ACHN (cell line): ENCODE data around the gene QKI.
A peak's percentile ranks its signal among the peaks of the same experiment; 100 is the strongest.

ENCODE experiments used
- DNase-seq: peaks from one replicate; pipeline ENCODE4 v3.0.0-alpha.2; 2015
- in situ Hi-C: cut with HindIII; loops from 2 replicates; pipeline ENCODE4 v1.10.0; 2017; ENCODE audit warnings: low sequenced_read_pairs, low pct_ligation_motif_present, low pct_unique_long_range_greater_than_20kb

Gene QKI

DNA sequence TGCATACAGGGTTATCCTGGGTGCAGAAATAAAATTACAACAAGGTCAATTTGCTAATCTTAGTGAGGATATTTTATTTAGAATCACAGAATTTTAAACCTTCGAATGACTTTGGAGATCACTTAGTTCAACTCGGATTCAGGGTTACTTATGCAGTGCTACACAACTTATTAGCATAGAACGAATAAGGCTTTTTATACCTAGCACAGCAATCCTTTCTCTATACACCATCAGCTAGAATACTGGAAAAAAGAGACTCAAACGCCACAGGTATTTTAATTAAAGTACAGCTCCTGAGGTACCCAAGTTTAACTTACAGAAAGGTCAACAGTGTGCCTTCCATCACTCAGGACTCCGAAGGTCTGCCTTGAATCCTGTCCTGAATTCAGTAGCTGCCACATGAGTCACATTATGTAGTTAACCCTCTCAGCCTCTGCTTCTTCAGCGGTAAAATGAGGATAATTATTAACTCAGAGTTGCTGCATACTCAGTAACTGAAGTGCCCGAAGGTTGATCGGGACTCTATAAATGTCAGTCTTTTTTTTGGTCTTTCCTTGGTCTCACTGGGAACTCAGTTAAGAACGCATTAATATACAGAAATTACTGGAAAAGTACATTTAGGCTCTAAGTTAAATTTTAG is 6.0 kb upstream of the QKI start:
- in situ Hi-C loops, result no loop called here
- DNase-seq, result peak; percentile 89

DNA sequence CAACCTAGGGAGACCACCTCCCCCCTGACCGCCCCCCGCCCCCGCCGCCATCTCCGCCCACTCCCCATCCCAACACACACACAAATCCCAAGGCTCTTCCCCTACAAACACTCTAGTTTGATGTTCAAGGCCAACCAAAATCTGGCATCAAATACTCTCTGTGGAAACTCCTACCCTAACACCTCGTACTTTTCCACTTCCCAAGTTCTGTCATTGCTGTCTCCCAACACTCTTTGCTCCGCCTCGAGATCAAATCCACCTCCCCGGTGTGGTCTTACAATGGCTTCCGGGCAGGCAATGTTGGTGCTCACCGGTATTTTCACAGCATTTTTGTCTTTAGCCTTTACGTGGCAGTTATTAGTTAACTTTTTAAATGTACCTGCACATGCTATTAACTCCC is 4.8 kb upstream of the QKI start:
- DNase-seq, result no peak
- in situ Hi-C loops, result no loop called here

DNA sequence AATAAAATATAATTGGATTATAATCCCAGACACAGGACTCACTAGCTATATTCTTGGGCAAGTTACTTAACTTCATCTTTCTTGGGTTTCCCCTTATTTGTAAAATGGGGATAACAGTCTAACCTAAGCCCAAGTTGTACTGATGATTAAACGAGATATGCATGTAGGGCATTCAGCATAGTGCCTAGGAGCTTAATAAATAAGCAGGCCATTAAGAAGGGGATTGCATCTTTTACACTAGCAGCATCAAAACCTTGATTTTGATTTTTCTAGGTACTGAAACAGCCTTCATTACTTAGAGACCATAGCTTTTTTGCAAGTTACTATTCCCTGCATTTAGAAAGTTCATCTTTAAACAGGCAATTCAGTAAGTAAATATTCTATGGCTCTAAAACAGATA is 2.2 kb upstream of the QKI start:
- no peak for DNase-seq

DNA sequence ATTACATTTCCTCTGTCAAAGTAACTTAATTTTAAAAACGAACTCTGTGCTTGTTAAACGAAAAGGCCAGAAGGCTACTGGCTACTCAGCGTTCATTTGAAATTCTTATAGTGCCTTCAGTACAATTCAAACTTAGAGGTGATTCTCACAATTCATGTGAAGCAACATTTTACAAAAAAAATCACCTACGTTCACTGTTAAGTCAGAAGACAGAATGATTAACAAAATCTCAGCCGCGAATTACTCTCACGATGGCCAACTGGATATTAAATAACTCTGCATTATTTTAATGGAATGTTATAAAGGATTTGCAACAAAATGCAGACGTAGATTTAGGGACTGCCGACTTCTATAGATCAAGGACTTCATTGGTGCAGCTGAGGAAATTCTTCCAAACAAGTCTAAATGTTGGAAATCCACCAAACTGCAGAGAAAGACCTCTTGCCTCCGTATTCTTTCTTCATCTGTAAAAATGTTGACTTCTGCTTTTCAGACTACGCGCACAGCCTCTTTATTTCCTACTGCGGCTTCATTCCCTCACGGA is 1.6 kb upstream of the QKI start:
- in situ Hi-C loops, result no loop called here
- DNase-seq, result no peak

More for the DNA sequence above, 2.2 kb upstream of the QKI start:
- in situ Hi-C loops, result no loop called here

DNA sequence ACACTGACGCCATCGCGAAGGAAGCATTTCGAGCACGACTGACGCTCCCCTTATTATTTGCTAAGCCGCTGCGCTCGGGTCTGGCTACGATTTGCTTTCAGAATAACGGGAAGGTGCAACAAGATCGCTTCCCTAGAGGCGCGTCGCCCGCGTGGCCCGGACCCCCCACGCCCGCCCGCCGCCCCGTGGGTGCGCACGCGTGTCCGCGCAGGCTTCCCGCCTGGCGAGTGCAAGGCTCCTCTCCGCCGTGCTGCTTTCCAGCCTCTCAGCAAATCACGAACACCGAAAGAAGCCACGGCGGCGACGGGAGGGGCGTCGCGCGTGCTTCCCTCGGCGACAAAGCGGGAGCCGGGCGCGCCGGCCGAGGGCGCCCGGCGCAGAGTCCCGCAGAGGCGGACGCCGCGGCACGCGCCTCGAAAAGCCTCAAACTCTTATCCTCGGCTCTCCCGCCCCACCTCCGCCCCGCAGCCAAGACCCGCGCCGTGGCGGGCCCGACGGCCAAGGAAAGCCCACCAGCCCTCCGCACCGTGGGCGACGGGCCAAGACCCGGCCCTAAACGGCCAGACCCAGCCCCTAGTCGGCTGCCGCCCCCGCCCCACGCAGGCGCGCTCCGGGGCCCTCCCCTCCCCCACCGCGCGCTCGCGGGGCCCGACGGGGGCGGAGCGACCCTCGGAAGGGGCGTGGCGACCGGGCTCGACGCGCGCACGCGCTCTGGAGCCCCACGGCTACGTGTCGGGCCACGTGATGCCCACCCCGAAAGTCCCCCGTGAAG is 987 bp upstream of the QKI start:
- DNase-seq, result peak; percentile 81
- in situ Hi-C loops, result no loop called here

DNA sequence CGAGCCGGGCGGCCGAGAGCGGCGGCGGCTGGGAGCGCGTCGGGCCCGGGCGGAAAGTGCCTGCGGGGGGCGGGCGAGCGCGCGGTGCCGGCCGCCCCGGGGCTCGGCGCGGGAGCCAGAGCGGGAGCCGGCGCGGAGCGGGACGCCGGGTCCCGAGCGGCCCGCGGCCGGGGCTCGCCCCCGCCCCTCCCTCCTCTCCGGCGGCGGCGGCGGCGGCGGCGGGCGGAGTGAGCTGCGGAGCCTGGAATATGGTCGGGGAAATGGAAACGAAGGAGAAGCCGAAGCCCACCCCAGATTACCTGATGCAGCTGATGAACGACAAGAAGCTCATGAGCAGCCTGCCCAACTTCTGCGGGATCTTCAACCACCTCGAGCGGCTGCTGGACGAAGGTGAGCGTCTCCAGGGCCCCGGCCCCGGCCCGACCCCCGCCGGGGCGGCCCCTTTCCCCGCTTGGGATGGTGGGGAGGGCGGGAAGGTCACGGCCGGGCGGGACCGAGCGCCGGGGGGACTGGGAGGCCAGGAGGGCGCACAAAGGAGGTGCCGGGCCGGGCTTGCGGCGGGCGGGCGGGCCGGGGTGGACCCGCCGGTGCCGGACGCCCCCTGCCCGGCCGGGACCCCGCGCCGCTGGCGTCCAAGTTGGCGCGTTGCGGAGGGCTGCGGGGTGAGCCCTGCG is 565 bp downstream of the QKI start:
- in situ Hi-C loops, result no loop called here
- DNase-seq, result peak; percentile 32

DNA sequence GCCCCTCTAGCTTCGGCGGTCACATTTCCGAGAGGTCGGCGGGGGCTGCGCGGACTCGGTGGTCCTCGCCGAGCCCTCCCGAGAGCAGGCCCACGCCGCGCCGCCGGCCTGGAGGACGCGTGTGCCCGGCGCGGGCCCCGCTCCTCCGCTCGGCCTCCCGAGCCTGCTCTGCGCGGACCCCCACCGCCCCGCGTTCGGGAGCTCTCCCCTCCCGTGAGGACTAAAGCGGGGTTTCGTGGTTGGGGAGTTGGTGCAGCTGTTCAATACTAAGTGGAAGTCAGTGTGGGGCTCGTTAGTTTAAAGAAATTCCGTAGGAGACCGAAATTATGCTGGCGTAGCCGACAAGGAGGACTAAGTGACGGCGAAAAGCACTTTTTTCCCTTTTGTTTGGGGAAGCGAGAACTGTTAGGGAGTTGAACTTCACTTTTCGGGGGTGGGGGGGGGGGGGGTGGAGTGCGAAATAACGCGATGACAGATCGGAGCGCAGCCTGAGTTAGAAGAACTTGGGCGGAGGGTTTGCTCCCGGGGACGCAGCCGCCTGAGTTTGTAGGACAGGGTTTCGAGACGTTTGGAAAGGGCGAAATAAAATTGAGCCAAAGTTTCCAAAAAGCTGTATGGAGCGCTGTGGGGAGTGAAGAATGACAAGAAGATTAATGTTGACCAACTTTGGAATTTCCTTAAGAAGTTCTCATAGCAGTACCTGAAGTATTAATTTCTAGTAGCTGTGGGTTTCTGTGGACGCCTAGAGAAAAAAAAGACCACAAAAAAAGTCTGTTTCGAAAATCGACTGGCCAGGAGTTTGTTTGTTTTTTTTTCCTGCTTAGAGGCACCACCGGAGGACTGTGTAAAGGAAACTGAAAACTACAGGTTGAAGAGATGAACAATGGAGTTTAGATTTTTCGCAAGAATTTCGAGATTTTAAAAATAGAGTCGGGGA is 1.4 kb downstream of the QKI start:
- peak; percentile 57 for DNase-seq
- in situ Hi-C loops, result no loop called here

DNA sequence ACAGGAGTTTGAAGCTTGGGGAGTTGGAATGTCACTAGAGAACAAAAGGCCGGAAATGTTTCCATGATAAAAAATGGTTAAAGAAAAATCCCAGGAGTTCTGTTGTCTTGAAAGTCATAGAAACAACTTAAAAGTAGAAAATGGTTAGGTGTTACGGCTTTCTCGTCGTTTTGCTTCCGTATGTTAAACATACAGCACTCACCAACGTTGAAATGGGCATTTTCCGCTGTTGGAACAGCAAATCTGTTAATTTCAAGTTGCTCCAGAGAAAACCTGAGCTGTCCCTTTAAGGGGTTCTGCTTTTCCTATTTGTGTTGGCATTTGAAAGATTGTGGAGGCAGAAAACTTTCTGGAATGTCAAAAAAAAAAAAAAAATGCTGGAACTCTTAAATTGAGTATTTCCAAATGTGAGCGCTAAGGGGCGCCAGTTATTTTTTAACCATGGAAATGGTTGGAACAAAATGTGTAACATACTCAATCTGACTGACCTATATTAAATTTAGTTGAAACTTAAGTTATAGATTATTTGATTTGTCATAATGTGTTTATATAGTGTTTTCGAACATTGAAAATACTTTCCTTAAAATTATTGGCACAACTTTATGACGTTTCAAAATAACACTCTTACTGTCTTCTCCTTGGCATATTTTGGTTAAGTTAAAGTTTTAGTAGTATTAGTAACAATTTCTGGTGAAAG is 2.2 kb downstream of the QKI start:
- in situ Hi-C loops, result no loop called here
- DNase-seq, result peak; percentile 85

DNA sequence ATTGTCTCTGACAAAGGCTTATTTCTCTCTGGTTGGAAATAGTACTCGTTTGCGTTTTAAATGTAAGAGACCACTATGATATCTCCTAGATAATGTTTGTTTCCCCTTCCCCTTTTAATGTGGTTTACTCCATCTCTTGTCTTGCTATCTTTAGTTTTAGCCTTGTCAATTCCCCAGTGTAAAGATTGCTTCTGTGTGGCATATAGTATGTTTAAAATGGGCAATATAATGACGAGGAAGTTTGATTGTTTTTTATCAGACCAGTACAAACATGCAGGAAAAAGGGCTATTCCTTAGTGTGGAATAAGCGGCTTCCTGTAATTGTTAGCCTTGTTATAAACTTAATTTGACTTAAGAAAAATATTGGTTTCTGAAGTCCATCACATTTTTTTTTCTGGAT is 3.1 kb downstream of the QKI start:
- in situ Hi-C loops, result no loop called here
- DNase-seq, result no peak

DNA sequence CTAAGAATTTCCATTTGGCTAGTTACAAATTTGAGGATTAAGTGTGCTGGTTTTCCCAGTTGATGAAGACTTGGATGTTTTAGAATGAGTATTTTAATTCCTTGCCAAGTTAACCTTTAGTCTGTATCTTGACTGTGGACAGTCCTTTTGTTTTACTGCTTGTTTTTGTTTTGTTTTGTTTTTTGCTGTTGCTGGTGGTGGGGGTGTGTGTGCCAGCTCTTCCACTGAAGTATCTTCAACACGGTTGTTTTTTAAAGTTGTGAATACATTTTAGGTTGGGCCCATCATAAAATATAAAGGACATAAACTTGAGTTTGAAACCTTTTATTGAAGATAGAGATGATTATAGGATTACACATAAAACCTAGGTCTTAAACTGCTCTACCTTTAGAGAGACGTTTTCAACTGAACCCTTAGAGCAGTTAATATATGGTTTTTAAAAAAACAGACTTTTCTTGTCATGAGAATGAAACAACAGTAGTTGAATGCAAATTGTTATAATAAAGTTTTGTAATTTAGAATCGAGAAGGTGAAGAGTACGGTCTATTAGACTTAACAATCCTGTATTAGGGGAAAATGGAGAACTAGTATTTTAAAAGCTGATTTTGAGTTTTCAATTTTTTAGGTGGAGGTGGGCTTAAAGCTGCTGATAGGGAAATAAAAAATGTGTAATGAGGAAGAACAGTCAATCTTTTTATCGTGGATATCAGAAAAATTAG is 4.0 kb downstream of the QKI start:
- in situ Hi-C loops, result no loop called here

DNA sequence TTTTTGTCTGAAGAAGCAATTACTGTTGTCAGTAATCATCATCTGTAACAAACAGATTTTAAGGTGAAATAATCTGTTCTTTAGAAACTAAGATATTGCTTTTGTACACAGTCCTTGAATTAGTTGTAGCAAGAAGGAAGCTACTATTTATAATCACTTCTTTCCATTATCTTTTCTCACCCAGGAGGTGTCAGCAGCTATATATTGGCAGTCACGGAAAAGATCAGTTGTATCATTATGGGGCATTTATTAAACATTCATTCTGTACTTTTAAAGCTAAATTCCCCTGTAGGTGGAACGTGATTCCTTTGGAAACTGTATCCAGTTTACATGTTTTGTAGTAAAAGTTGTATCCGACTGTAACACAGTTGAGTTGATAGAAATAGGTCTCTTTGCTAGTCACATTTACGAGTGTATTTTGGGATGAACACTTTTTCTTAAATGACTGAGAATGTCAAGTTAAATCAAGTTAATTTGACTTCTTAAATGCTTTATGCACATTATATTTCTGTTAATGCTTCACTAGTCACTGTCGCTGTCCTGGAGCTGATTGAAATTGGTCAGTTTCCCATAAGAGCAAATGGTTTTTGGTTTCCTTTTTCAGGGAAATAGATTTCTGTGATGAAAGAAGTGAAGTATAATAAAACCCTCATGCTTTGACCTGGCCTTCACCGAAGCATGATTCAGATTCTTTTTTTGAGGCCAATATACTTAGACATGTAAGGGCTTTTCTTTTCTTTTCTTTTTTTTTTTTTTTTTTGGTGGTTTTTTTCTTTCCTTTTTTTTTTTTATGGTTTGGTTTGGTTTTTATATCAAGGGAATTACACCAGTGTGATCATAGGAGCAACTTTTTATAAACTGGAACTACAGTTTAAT is 5.1 kb downstream of the QKI start:
- in situ Hi-C loops, result no loop called here
- DNase-seq, result peak; percentile 45

More for the DNA sequence above, 4.0 kb downstream of the QKI start:
- no peak for DNase-seq

DNA sequence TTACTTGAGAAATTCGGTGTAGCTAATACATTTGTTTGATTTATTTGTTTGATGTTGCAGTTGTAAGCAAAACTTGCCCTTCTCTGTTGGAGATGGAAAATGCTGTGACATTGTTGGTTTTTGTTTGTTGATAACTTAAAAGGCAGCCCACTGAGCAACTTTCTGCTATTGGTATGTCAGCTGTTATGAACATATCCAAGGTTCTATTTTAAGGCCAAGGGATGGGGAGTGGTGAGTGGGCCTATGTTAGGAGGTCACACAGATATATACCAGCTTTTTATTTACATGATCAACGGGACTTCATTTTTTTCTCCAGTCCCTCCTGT is 5.7 kb downstream of the QKI start:
- in situ Hi-C loops, result no loop called here
- DNase-seq, result no peak

DNA sequence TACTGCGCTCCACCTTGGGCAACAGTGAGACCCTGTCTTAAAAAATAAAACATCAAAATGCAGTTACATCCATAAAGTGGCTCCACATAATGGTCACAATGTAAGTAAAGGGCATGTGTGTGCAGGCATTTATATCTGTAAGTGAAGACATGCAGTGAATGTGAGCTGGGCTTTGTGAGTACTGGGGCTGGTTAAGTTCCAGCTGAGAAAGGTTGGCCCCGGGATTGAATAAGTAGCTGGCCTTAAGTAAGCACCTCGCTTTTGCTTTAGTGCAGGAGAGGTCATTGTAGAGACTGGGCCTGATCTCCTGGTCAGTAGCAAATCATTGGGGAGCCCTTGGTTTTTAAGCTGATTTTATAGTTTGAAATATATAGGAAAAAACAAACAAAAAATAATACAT is 8.0 kb downstream of the QKI start:
- in situ Hi-C loops, result no loop called here
- DNase-seq, result no peak

DNA sequence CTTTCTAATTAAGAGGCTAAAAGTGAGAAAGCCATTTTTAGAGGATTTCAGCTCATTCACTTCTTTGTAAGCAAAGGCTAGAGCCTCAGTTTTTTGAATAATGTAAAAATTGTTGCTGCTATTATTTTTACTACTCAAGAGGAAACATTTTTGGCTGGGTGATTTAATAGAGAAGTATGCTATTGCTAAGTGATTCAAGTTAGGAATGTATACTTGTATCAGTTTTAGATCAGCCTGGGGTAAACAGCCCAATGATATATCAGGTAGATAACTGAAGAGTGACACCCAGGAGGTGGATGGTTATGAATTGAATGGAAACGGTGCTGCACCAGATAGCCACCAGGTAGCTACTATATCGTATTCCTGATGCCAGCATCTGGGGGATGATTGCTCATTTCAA is 9.2 kb downstream of the QKI start:
- in situ Hi-C loops, result no loop called here
- DNase-seq, result no peak

DNA sequence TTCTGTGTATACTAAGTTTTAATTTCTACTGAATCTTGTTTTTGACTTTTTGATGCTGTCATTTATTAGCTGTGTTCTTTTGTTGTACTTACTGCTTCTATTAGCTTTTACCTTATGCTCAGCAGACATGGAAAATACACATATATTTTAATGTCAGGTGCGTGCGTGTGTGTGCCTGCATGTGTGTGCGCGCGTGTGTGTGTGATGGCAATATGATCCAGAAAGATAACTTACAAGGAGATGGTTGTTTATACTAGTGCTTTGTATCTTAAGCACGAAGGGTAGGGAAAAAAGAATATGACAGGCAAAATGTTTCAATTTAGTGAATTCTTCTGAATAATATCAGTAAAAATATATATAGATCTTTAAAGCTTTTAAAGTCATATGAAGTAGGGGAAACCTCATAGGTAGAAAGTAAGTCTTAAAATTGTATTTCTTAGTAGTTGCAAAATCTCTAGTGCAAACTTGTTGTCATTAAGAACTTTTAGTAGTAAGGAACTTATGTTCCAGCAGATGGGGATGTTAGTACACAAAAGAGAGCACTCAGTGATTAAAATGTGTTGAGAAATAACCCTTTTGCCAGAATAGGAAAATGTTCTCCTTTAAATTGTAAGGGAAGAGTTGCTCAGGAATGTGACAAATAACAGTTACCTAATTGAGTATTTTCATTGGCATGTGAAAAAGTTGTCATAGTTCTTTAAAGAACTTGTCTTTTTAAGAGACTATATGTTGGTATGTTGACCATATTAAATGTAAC is 13.2 kb downstream of the QKI start:
- in situ Hi-C loops, result no loop called here
- peak; percentile 61 for DNase-seq

DNA sequence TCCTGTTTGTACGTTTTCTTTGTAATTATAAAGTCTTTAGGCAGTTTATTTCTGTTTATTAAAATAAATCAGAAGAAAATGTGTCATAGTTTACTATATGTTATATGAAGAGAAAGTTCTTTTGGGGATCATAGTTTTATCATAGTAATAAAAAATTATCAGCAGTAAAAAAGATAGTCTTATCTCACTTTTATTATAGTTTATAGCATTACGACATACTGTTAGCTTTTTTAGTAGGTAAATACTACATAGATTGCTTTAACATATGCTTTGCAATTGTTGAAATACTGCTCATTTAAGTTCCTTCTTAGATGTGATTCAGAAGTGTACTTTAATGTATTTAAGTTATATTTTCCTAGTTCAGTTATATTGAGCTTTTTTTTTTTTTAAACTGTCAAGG is 13.9 kb downstream of the QKI start:
- no peak for DNase-seq
- in situ Hi-C loops, result no loop called here
